Endothelial cell of umbilical vein (primary cell): ENCODE results near the gene ABHD4. TPM values are rescaled to one million over a fixed set of nuclear protein-coding genes. Genes with fewer than 3 reads are reported as not detected.
A peak's percentile ranks its signal among the peaks of the same experiment; 100 is the strongest.

Experiments used
- BruUV-seq: library from RNA; stranded (reverse); fragments of 400-500 nt; replicated peaks from 2 replicates; lab custom pipeline; 2021; lab: Mats Ljungman, UMichigan
- CTCF ChIA-PET: fragments of 300-600, 350-600 bp; sonication (Branson Sonifier 250); formaldehyde crosslinking; loops from one replicate; lab custom pipeline; 2021; ENCODE audit warnings: antibody characterized with exemption, inconsistent platforms; lab: Charles Lee
- POLR2A ChIA-PET: fragments of 300-600, 350-600 bp; sonication (Branson Sonifier 250); formaldehyde crosslinking; loops from one replicate; lab custom pipeline; 2021; ENCODE audit warnings: antibody characterized with exemption, inconsistent platforms; lab: Charles Lee
- DNase-seq: peaks from one replicate; pipeline ENCODE4 v3.0.0-alpha.2; 2011; ENCODE audit warnings: low read depth, low spot score
- FAIRE-seq: peaks from 2 replicates; lab custom pipeline; 2011; peaks lifted over from hg19 to GRCh38; lab: Jason Lieb, UNC
- H2AFZ ChIP-seq: 2 replicates; pipeline ENCODE4 v1.6.0; 2012; ENCODE audit warnings: low read depth, low read length, control low read depth, inconsistent platforms
- H3K27ac ChIP-seq: 2 replicates; pipeline ENCODE4 v1.5.1; 2011; ENCODE audit warnings: low read depth, mild to moderate bottlenecking, control low read depth, low read length, moderate library complexity; ENCODE audit not compliant: insufficient read depth
- H3K27me3 ChIP-seq, 2 experiments: 2 replicates each; pipeline versions ENCODE4 v1.6.0 to v1.6.1; 2011; ENCODE audit warnings: low read length in 2 of 2, mixed read lengths in 1 of 2; ENCODE audit not compliant: control insufficient read depth in 2 of 2, insufficient read depth in 2 of 2
- H3K36me3 ChIP-seq, 2 experiments: 2 replicates in 1 of 2; 3 replicates in 1 of 2; pipeline ENCODE4 v1.5.1; 2011; ENCODE audit warnings: low read length in 2 of 2, mild to moderate bottlenecking in 1 of 2, moderate library complexity in 1 of 2; ENCODE audit not compliant: control insufficient read depth in 2 of 2, insufficient read depth in 2 of 2; ENCODE audit errors: extremely low read depth in 1 of 2
- H3K4me1 ChIP-seq: 3 replicates; pipeline ENCODE4 v1.5.1; 2011; ENCODE audit warnings: mild to moderate bottlenecking, low read length; ENCODE audit not compliant: control insufficient read depth, insufficient read depth; ENCODE audit errors: extremely low read depth
- H3K4me2 ChIP-seq: 2 replicates; pipeline ENCODE4 v1.6.1; 2011; ENCODE audit warnings: low read length, control low read depth, mixed read lengths; ENCODE audit not compliant: insufficient read depth
- H3K4me3 ChIP-seq, 3 experiments: fragments of 200-600 bp in 1 of 3; sonication (generic), shearing (Covaris generic) in 1 of 3; replicated peaks in 1 of 3; 2 replicates each; pipeline ENCODE4 v1.5.1; 2011 to 2016; ENCODE audit warnings: control low read depth in 3 of 3, low read length in 3 of 3, mild to moderate bottlenecking in 2 of 3, inconsistent platforms in 1 of 3, low read depth in 1 of 3, moderate library complexity in 1 of 3; ENCODE audit not compliant: insufficient read depth in 1 of 3
- H3K79me2 ChIP-seq: 2 replicates; pipeline ENCODE4 v1.6.0; 2012; ENCODE audit warnings: low read length, inconsistent platforms; ENCODE audit not compliant: control insufficient read depth, insufficient read depth
- H3K9ac ChIP-seq: replicated peaks from 2 replicates; pipeline ENCODE3; 2011; ENCODE audit warnings: low read length, control low read depth; ENCODE audit not compliant: insufficient read depth; ENCODE audit errors: extremely low read depth
- H3K9me1 ChIP-seq: replicated peaks from 3 replicates; pipeline ENCODE4 v1.6.0; 2011; ENCODE audit warnings: mild to moderate bottlenecking, low read length; ENCODE audit not compliant: control insufficient read depth, insufficient read depth; ENCODE audit errors: extremely low read depth
- H3K9me3 ChIP-seq: replicated peaks from 2 replicates; pipeline ENCODE4 v1.5.1; 2012; ENCODE audit warnings: low read length, inconsistent platforms; ENCODE audit not compliant: control insufficient read depth, insufficient read depth
- H4K20me1 ChIP-seq: replicated peaks from 2 replicates; pipeline ENCODE3; 2011; ENCODE audit warnings: mild to moderate bottlenecking, low read length; ENCODE audit not compliant: control insufficient read depth, insufficient read depth; ENCODE audit errors: extremely low read depth
- FOS ChIP-seq: IDR thresholded peaks from 2 replicates; pipeline ENCODE4 v1.6.1; 2011; ENCODE audit warnings: mild to moderate bottlenecking, low read length, moderate library complexity, borderline replicate concordance; ENCODE audit not compliant: insufficient read depth
- GATA2 ChIP-seq: IDR thresholded peaks from 2 replicates; pipeline ENCODE4 v1.7.0; 2011; ENCODE audit warnings: low read depth, mild to moderate bottlenecking, moderate library complexity, mixed read lengths, low read length; ENCODE audit not compliant: insufficient read length, insufficient read depth
- MYC ChIP-seq: IDR thresholded peaks from one replicate; pipeline ENCODE4 v1.6.1; 2011; ENCODE audit warnings: mild to moderate bottlenecking, low read depth, low read length
- POLR2A ChIP-seq: IDR thresholded peaks from 2 replicates; pipeline ENCODE4 v1.6.1; 2012; ENCODE audit warnings: low read depth, mild to moderate bottlenecking, control low read depth, low read length
- dilution Hi-C: fragments of 300-500 bp; cut with MboI; formaldehyde crosslinking; loops from one replicate; pipeline ENCODE4 v1.15.0; 2019; ENCODE audit warnings: low sequenced_read_pairs; ENCODE audit not compliant: extremely low pct_ligation_motif_present
- intact Hi-C: fragments of 100-400 bp; cut with micrococcal nuclease; formaldehyde crosslinking; loops from one replicate; pipeline ENCODE4 v1.10.0; 2022
- polyA plus RNA-seq, 4 experiments: library from polyadenylated mRNA; depleted of rRNA in 3 of 4; stranded (reverse) in 3 of 4; unstranded in 1 of 4; fragments of >200 nt; gene quantifications; 2 replicates each; pipeline versions ENCODE4 v1.2.1 to v1.2.3, GENCODE V29; 2011 to 2012; ENCODE audit warnings: missing spikeins in 1 of 4
- total RNA-seq: library from RNA; stranded (reverse); gene quantifications from 2 replicates; pipeline ENCODE4 v1.2.3, GENCODE V29; 2021
- TF ChIP-seq, protein P1 (sequence below), 2 donors: IDR thresholded peaks; 1 replicate in 1 of 2; 2 replicates in 1 of 2; pipeline ENCODE4 v1.5.1; 2011; ENCODE audit warnings: low read length in 2 of 2, mild to moderate bottlenecking in 2 of 2, moderate library complexity in 2 of 2, control low read depth in 1 of 2, inconsistent platforms in 1 of 2, low read depth in 1 of 2; ENCODE audit not compliant: insufficient read depth in 1 of 2; ENCODE audit errors: extremely low read depth in 1 of 2

Gene ABHD4
- total and polyA plus RNA-seq, 2 donors (not counting 3 experiments of a cell fraction or from before 2014, with no cell fraction given), result 34.8 to 45.5 TPM

DNA sequence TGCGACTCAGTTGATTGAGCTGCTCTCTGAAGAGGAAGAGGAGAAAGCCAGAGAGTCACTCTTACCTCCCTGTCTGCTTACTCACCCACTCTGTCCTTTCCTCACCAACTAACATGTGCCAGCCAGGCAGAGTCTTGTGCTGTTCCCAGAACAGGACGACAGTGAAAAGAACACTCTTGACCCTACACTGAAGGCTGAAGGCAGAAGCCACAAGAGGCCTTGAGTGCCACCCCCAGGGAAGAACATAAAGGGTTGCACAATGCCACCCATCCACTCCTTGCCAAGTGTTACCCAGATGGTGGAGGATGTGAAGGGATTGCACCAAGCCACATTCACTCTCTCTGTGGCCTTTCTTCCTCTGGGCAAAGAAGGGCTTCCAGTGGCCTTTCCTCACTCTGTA lies 12.8 kb downstream of the ABHD4 start:
- ChIA-PET CTCF (interaction anchor here (0.6 kb wide), 1 partner anchor 12 kb away, joined by 3 read pairs; no protein-coding TSS in a partner anchor), POLR2A (no interaction called here)
- peaks cover 16 to 29% of the 10 kb centered on the region in 2 experiments for H3K36me3 ChIP-seq
- no peak overlapping the region for H3K4me3 ChIP-seq
- intact Hi-C loops, result no loop called here
- TF ChIP-seq GATA2 (no peak), MYC (no peak), FOS (no peak)
- no peaks in the 10 kb centered on the region for H3K79me2 ChIP-seq
- FAIRE-seq (no peak), DNase-seq (no peak)
- H3K27ac ChIP-seq, result no peak overlapping the region
- peaks cover 20% of the 10 kb centered on the region for H3K4me1 ChIP-seq
- no peak overlapping the region for H2AFZ ChIP-seq
- H3K9me3 ChIP-seq, result no peaks in the 10 kb centered on the region
- no peak overlapping the region for H3K9ac ChIP-seq
- H3K9me1 ChIP-seq, result no peaks in the 10 kb centered on the region
- BruUV-seq, result no TSS peak
- H3K4me2 ChIP-seq, result no peak overlapping the region
- H4K20me1 ChIP-seq, result no peaks in the 10 kb centered on the region
- no peaks in the 10 kb centered on the region for H3K27me3 ChIP-seq
- dilution Hi-C loops, result no loop called here

DNA sequence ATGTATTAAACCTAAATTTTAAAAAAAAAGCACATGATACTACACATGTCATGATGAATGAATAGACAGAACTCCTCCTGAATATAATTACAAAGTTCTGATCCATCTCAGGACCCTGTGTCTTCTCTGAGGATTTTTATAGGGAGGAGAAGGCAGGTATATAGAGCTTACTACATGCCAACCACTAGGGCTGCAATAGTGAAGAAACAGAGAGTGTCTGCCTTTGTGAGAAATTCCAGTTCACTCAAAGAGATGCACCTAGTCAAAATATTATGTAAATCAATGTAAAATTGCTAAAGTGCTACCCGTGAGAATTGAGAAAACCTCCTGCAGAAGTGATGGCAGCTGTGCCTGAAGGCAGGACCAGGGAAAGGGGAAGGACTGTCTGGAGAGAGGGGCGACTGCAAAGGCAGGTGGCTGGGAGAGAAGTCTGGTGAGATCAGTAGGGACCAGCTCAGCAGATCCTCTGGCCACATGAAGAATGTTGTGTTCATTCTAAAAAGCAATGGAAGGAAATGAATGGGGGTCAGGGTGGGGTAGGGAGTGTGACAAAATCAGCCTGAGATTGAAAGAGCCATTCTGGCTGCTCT lies 15.1 kb downstream of the ABHD4 start:
- H3K9me3 ChIP-seq, result no peaks in the 10 kb centered on the region
- ChIA-PET POLR2A (no interaction called here), CTCF (interaction anchor here (0.8 to 1.4 kb wide), 5 partner anchors 14 to 239 kb away, joined by 3 to 8 read pairs (median 4); no protein-coding TSS in a partner anchor)
- H3K36me3 ChIP-seq, result peaks cover 16 to 21% of the 10 kb centered on the region in 2 experiments
- H3K79me2 ChIP-seq, result no peaks in the 10 kb centered on the region
- H3K27me3 ChIP-seq, result no peaks in the 10 kb centered on the region
- DNase-seq, result peak; percentile 34
- H4K20me1 ChIP-seq, result no peaks in the 10 kb centered on the region
- H3K4me3 ChIP-seq, result no peak overlapping the region
- intact Hi-C loops, result no loop called here
- H3K4me2 ChIP-seq, result no peak overlapping the region
- H3K27ac ChIP-seq, result peak overlapping the region; percentile 91
- no peak overlapping the region for H2AFZ ChIP-seq
- H3K4me1 ChIP-seq, result peaks cover 20% of the 10 kb centered on the region
- no TSS peak for BruUV-seq
- peak overlapping the region; percentile 62 for H3K9ac ChIP-seq
- no peaks in the 10 kb centered on the region for H3K9me1 ChIP-seq
- FAIRE-seq, result no peak
- TF ChIP-seq POLR2A, result no peak
- TF ChIP-seq, protein P1, sequence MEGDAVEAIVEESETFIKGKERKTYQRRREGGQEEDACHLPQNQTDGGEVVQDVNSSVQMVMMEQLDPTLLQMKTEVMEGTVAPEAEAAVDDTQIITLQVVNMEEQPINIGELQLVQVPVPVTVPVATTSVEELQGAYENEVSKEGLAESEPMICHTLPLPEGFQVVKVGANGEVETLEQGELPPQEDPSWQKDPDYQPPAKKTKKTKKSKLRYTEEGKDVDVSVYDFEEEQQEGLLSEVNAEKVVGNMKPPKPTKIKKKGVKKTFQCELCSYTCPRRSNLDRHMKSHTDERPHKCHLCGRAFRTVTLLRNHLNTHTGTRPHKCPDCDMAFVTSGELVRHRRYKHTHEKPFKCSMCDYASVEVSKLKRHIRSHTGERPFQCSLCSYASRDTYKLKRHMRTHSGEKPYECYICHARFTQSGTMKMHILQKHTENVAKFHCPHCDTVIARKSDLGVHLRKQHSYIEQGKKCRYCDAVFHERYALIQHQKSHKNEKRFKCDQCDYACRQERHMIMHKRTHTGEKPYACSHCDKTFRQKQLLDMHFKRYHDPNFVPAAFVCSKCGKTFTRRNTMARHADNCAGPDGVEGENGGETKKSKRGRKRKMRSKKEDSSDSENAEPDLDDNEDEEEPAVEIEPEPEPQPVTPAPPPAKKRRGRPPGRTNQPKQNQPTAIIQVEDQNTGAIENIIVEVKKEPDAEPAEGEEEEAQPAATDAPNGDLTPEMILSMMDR (IDR thresholded peaks at IDR 0.05; ENCODE audit: extremely low read depth in 1 of 2, insufficient read depth in 1 of 2, low read depth in 1 of 2, low read length in 2 of 2), result peak in 1 of 2 donors; percentile 16
- dilution Hi-C loops, result no loop called here
